ENCODE measurements around the gene NHERF1.

NHERF1 gene

GRCh38 chr17:74750327-74751069, 2.1 kb downstream of the NHERF1 start:
- peak; percentile 32 to 60 for DNase-seq

DNA sequence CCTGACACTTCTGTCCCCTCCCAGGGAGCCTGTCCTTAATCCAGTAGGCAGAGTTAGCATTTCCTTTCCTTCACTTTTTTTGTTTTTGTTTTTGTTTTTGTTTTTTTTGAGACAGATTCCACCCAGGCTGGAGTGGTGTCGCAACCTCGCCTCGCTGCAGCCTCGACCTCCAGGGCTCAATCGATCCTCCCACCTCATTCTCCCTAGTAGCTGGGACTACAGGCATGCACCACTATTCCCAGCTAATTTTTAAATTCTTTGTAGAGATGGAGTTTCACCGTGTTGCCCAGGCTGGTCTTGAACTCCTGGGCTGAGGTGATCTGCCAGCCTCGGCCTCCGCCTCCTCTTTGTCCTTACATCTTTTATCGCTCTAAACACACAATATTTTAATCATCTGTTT, 4.0 kb downstream of the NHERF1 start:
- no peak for DNase-seq

DNA sequence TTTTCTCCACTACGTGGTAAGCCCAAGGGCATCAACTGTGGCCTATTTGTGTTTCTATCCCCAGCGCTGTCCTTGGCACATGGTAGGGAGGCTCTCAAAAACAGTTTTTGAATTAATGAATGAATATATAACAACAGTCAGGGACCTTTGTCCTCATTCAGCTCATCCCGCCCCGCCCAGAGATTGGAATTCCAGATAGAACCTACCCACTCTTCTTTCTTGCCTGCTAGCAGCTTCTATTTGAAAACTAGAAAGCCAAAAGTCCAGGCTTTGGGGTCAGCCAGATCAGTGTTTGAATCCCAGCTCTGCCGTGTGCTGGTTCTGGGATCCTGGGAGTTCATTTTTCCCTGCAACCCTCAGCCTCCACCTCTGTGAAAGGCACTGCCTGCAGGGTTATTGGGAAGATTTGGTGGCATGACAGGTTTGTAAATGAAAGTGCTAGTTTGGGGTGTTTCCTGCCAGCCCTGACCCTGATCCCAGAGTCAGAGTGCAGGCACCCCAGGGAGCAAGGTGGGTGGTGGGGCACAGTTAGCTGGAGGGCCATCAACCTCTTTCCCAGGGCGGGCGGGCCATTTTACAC, 4.5 kb downstream of the NHERF1 start:
- DNase-seq: no peak

DNA sequence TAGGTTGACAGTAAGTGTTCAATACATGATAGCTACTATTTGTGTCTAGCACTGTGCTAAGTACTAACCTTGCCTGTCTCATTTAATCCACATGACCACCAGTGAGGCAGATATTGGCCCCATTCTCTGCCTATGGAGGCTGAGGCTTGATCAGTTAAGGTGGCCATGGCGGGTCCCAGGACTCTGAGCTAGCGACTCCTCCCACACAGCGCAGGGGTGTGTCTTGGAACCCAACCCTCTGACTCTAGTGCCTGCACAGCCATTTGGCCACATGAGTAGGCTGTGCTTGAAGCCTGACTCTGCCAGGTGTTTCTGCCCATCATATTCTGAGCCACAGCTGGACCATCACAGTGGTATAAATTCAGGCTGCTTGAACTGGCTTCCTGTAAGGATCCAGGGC, 6.4 kb downstream of the NHERF1 start:
- no peak for DNase-seq

GRCh38 chr17:74755533-74755932, 7.1 kb downstream of the NHERF1 start:
- no peak for DNase-seq

DNA sequence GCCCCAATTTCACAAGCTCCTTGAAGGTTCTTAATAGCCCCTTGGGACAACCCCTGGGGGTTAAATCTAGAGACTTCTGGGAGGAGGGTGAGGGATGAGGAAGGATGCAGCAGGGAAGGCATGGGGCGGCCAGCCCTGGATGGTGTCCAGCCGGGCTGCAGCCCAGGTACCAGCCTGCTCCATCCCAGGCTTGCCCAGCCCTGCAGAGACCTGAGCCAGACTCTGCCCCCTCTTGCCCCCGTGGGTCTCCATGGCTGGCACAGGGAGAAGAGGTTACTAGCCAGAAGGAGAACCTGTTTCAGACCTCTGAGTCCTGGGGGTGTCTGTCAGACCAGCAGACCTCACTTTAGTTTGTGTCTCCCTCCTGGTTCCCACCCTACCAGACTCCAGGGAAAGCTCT, 8.5 kb downstream of the NHERF1 start:
- no peak for DNase-seq

- peak in 1 of 2 donors; percentile 22 for DNase-seq
Observed at GRCh38 chr17:74757502-74757901, 9.1 kb downstream of the NHERF1 start.

DNA sequence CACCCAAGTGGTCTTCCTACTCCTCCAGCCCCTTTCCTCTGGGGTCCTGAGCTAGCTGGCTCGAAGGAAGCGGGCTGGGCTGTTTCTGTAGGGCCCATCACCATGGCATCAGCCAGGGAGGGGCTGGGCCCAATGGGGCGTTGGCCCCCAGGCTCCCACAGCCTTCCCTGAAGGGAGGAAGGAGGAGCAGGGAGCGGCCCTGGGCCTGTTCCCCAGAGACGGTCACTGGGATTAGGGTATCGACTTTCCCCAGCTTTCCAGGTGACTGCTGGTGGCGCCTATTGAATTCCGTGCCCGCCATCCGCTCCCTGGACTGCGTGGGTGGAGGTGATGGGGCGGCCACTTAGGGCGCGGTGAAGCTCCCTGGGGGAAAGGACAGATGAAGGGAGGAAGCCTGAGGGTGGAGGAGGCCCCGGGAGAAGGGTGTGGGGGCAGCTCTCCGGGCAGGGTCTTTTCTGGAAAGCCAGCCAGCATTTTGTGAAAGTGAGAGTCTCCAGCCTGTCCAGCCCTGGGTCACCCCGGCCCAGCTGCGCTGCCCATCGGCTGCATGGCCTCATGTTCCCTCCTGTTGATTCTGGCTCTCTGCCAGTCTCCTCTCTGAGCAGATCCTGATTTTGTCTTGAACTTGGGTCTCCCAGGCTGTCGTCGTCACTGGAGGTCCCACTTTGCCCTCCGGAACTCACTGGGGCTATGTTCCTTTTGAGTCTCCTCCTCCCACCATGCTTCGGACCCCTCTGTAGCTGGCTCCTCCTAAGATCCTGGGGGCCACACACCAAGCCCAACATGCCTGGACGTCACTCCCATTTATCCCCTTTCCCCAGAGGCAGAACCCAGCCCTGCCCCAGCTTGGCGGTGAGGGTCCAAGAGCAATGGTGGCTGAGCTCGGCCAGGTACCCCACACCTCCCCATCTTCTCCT, 9.8 kb downstream of the NHERF1 start:
- DNase-seq: no peak

DNA sequence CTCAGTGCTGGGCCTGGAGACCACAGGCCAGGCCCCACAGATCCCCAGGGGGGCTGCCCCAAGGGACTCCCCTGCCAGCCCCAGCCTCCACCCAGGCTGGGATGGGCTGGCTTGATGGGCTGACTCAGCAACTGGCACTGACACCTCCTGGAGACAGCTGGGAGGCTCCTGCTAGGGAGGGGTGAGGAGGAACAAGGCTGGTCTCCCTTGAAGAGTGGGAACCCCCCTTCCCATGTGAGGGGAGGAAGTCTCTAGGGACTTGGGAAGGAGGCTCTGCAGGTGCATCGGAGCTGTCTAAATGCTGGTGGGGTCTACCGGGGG, 10.4 kb downstream of the NHERF1 start:
- DNase-seq: no peak

DNA sequence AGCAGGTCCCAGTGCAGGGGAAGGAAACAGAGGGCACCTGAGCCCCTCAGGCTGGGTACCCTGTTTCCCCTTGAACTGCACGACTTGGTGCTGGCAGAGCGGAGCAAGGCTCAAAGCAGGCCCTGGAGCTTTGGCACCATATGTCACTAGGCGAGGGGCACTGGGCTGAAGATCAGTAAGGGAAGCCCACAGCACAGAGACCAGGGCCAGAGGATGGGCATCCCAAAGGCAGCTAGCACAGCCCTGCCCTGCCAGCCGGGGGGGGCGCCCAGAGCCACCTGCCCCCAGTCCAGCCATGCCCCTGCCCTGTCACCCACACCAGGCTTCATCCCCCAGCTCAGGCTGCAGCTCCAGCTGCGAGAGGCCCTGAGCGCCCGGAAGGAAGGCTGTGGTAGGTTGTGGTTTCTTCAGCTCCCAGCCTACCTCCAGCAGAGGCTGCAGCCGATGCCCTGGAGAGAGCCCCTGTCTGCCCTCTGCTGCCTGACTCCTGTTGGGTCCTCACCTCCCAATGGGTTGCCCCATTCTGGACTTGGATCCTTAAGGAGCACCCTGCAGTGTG, 10.9 kb downstream of the NHERF1 start:
- DNase-seq: no peak

- no peak for DNase-seq
Observed at GRCh38 chr17:74759941-74760340, 11.5 kb downstream of the NHERF1 start.

DNA sequence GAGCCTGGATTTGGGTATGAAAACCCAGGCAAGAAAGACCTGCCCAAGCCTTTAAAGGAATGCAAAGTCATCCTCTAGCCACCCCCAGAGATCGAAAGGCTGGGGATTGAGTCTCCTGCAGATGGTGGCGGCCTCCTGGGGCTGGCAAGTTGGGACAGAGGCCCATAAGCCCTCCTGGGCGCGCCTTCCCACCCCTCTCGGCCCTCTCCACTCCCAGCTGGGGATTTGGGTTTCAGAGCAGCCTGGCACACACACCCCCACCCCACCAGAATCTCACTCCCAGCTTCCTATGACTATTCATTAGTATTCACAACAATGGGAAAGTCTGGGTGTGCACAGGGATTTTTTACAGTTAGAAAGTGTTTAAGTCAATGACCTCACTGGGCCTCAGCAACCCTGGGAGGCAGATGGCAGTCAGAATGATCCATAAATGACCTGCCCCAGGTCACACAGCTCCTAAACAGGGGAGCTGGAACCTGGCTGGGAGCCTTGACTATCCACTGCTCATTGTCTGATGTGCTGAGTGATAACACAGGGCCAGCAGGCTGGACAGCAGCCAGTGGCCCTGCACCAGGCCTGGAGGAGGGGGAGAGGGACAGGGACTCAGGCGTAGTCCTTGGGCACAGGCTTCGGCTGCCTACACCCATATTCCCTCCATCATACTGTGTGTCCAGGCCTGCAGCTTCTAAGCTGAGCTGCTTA, 12.1 kb downstream of the NHERF1 start:
- DNase-seq: peak; percentile 33 to 45

DNA sequence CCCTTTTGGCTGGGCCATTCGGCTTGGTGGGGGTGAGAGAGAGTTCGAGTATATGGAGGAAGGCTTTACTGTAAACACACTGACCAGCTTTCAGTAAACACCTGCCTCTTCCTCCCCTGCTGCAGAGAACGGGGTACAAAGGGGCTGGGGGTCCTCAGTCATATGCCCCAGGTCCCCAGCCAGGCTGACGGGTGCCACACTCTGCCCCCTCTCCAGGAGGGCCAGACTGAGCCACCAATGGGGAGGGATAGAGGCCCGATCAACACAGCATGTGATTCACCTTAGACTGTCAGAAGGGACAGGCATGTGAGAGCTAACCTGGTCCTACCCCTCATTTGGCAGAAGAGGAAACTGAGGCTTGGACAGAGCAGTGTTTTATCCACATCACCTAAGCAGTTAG, 13.0 kb downstream of the NHERF1 start:
- DNase-seq: no peak

- no peak for DNase-seq
Observed at GRCh38 chr17:74761931-74762330, 13.5 kb downstream of the NHERF1 start.

- peak; percentile 21 to 31 for DNase-seq
Observed at GRCh38 chr17:74763565-74764387, 15.3 kb downstream of the NHERF1 start.

- DNase-seq: no peak
Observed at GRCh38 chr17:74764751-74765286, 16.4 kb downstream of the NHERF1 start.

DNA sequence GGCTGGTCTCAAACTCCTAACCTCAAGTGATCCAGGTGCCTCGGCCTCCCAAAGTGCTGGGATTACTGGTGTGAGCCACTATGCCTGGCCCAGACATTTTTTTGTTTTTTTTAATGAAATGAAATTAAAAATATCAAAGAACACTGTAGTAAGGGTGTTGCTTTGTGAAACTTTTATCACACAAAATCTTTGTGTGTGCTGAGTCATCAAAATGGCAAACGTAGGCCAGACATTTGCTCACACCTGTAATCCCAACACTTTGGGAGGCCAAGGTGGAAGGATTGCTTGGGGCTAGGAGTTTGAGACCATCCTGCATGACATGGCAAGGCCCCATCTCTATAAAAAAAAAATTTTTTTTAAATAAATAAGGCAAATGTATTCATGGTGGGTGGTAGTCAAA, 18.0 kb downstream of the NHERF1 start:
- no peak for DNase-seq

DNA sequence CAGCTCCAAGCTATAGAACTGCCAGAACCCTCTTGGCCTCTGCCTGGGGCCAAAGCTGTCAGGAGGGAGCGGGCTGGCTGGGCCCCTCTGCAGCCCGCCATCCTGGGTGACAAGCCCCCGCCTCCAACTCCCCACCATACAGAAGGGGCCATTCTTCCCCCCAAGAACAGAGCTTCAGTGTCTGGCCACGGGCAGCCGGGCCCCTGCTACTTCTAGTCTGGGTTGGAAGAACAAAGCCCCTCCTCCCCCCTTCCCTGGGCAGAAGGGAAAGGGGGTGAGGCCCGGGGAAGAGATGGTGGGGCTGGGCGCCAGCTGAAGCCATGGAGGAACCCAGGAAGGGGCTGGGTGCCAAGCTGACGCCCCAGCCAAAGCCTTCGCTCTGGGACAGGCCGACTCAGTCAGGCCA, 18.7 kb downstream of the NHERF1 start:
- peak; percentile 84 to 97 for DNase-seq

- DNase-seq: peak in 1 of 2 donors; percentile 39
Observed at GRCh38 chr17:74768069-74768762, 19.8 kb downstream of the NHERF1 start.

DNA sequence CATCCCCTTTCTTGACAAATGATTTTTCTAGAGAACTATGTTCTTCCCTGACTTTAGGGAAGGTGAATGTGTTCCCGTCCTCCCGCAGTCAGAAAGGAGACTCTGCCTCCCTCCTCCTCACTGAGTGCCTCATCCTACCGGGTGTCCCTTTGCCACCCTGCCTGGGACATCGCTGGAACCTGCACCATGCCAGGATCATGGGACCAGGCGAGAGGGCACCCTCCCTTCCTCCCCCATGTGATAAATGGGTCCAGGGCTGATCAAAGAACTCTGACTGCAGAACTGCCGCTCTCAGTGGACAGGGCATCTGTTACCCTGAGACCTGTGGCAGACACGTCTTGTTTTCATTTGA, 20.3 kb downstream of the NHERF1 start:
- no peak for DNase-seq

- no peak for DNase-seq
Observed at GRCh38 chr17:74769266-74769855, 20.9 kb downstream of the NHERF1 start.
